GM12892 (cell line): Measurements from ENCODE around the gene ATOH1.

Experiments used
- POLR2A ChIP-seq: IDR thresholded peaks from 2 replicates; pipeline ENCODE4 v1.6.1; 2011; ENCODE audit warnings: low read depth, low read length, control low read depth
- TAF1 ChIP-seq: IDR thresholded peaks from 2 replicates; pipeline ENCODE4 v1.6.1; 2011; ENCODE audit warnings: low read depth, mild to moderate bottlenecking, control low read depth, low read length, borderline replicate concordance

DNA sequence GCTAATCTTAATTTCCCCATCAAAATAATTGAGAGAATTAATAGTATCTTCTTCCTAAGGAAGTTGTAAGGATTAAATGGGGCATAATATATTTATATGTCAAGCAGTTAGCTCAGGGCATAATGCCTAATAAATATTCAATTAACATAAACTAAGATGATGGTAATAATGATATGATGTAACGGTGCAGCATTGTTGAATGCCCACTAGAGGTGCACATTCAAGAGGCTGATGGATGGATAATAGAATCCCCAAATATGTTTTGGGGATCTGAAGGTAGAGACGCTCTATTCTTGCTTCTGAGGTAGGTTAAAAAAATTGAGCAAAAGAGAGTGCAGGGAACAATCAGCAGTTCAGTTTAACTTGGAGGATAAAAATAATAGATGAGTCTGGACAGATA is 37.1 kb downstream of the ATOH1 start:
- TF ChIP-seq POLR2A, result no peak
- no peak for TF ChIP-seq TAF1
